K562 treated with DMSO at 1 percent for 48 hours (cell line): ENCODE data around the gene POM121C. TPM values are rescaled to one million over a fixed set of nuclear protein-coding genes. Genes with fewer than 3 reads are reported as not detected.

Source experiments
- total RNA-seq: library from RNA; unstranded; fragments of 300-600 nt; gene quantifications from 2 replicates; pipeline ENCODE4 v1.2.3, GENCODE V29; 2022; ENCODE audit warnings: low replicate concordance; ENCODE audit errors: extremely low read depth

The POM121C gene
- total RNA-seq: not detected in 2 replicates

GRCh38 chr7:75485979-75486643, at the start of gene POM121C:
Gene POM121C (minus strand): TSS chr7:75486299. CDS start chr7:75441496, 44,803 bp downstream.

GRCh38 chr7:75492020-75492419, 5.9 kb upstream of the POM121C start, which contains the start of gene SPDYE5:
Gene SPDYE5 (plus strand): TSS chr7:75492320. CDS start chr7:75494048, 1,728 bp downstream.

GRCh38 chr7:75395329-75395728, 90.8 kb downstream of the POM121C start, which contains the start of gene TRIM73:
Gene TRIM73 (plus strand): TSS chr7:75395629. CDS start chr7:75398934, 3,305 bp downstream.

Other genes with a start within 250 kb of the POM121C start
- not detected in 2 replicates for gene TRIM73, start 90.7 kb downstream of the POM121C start, total RNA-seq
- gene SPDYE5, start 6.0 kb upstream of the POM121C start, total RNA-seq: not detected in 2 replicates